Lower leg skin (tissue), 4 donors: ENCODE results near the gene HAS3. TPM values are rescaled to one million over a fixed set of nuclear protein-coding genes. Genes with fewer than 3 reads are reported as not detected.
"Not testable (repeated sequence)": the region's sequence is repeated elsewhere in the genome, so short reads cannot be mapped to it uniquely, and the experiment has no call there.

Source experiments
- DNase-seq, 2 donors: peaks; one replicate each; pipeline ENCODE4 v3.0.0-alpha.2; 2019; ENCODE audit warnings: low spot score in 2 of 2
- H3K4me3 ChIP-seq: fragments of 200-600 bp; sonication (generic); 2 replicates; pipeline ENCODE4 v1.5.1; 2017; ENCODE audit warnings: mild to moderate bottlenecking, low read depth; ENCODE audit not compliant: poor library complexity, severe bottlenecking
- CTCF ChIP-seq, 3 donors: fragments of 450-650 bp; IDR thresholded peaks; one replicate each; pipeline ENCODE4 v1.5.1; 2016; ENCODE audit warnings: antibody characterized with exemption in 3 of 3, mild to moderate bottlenecking in 3 of 3, moderate library complexity in 2 of 3
- POLR2A ChIP-seq, 2 donors: fragments of 450-650 bp; IDR thresholded peaks; one replicate each; pipeline ENCODE4 v1.6.1; 2016 to 2017; ENCODE audit warnings: antibody characterized with exemption in 2 of 2, mild to moderate bottlenecking in 1 of 2, moderate library complexity in 1 of 2
- WGBS, 2 donors: methylation state at CpG; one replicate each; pipeline ENCODE4 v1.1.5; 2018; 5-methylcytosine and 5-hydroxymethylcytosine counted together
- intact Hi-C: fragments of 100-400 bp; cut with DNase I; formaldehyde crosslinking; loops from one replicate; pipeline ENCODE4 v1.15.0; 2023; ENCODE audit warnings: low total_unique reads
- total RNA-seq, 4 donors: library from RNA; depleted of rRNA; stranded (reverse); fragments of >200 nt; gene quantifications; one replicate each; pipeline ENCODE4 v1.1.0, GENCODE V29; 2016

The HAS3 gene
- total RNA-seq, 4 donors from 2014 or later = 3.5 to 7.5 (median 4.8) TPM

GRCh38 chr16:69119536-69119935 is 14.1 kb downstream of the HAS3 start:
- WGBS, 2 donors = 100% methylated on average over 2 of the region's 2 CpGs
- no peak overlapping the region for H3K4me3 ChIP-seq
- TF ChIP-seq POLR2A (IDR thresholded peaks at IDR 0.05) (no peak), CTCF (IDR thresholded peaks at IDR 0.05) (no peak)
- DNase-seq = no peak
- intact Hi-C loops = no loop called here

- intact Hi-C loops = loop anchor here (10.0 kb wide), 3 partner anchors 215 to 585 kb away; partner anchors contain the start of genes TANGO6 and ZFP90
- WGBS, 2 donors = 96 to 97% methylated on average over 19 of the region's 19 CpGs
- DNase-seq = peak in 1 of 2 donors; percentile 79
- no peak overlapping the region for H3K4me3 ChIP-seq
- TF ChIP-seq POLR2A (IDR thresholded peaks at IDR 0.05) (no peak), CTCF (IDR thresholded peaks at IDR 0.05) (no peak)
Measured at GRCh38 chr16:69120096-69120664, 14.7 kb downstream of the HAS3 start.

GRCh38 chr16:69123910-69124309 is 18.5 kb downstream of the HAS3 start:
- H3K4me3 ChIP-seq = no peak overlapping the region
- 74 to 78% methylated on average over 3 of the region's 3 CpGs for WGBS, 2 donors
- intact Hi-C loops = loop anchor here (10.0 kb wide), 3 partner anchors 219 to 589 kb away; partner anchors contain the start of genes TANGO6 and ZFP90
- DNase-seq = peak in 1 of 2 donors; percentile 77
- TF ChIP-seq POLR2A (IDR thresholded peaks at IDR 0.05) = no peak

- DNase-seq = peak in 1 of 2 donors; percentile 85
- H3K4me3 ChIP-seq = not testable (repeated sequence)
- 91% methylated on average over 8 of the region's 8 CpGs for WGBS, 2 donors
- intact Hi-C loops = loop anchor here (10.0 kb wide), 3 partner anchors 220 to 590 kb away; partner anchors contain the start of genes TANGO6 and ZFP90
Measured at GRCh38 chr16:69124406-69124805, 19.0 kb downstream of the HAS3 start.

GRCh38 chr16:69124961-69125360 is 19.5 kb downstream of the HAS3 start:
- intact Hi-C loops = loop anchor here (10.0 kb wide), 3 partner anchors 220 to 590 kb away; partner anchors contain the start of genes TANGO6 and ZFP90
- peak in 1 of 2 donors; percentile 82 for DNase-seq
- H3K4me3 ChIP-seq = not testable (repeated sequence)
- 92 to 94% methylated on average over 14 of the region's 14 CpGs for WGBS, 2 donors

- no peak overlapping the region for H3K4me3 ChIP-seq
- TF ChIP-seq POLR2A (IDR thresholded peaks at IDR 0.05) = no peak
- no peak for TF ChIP-seq CTCF (IDR thresholded peaks at IDR 0.05)
- peak in 1 of 2 donors; percentile 52 for DNase-seq
- intact Hi-C loops = loop anchor here (10.0 kb wide), 3 partner anchors 221 to 591 kb away; partner anchors contain the start of genes TANGO6 and ZFP90
- 72 to 74% methylated on average over 3 of the region's 3 CpGs for WGBS, 2 donors
Measured at GRCh38 chr16:69126221-69126620, 20.8 kb downstream of the HAS3 start.

GRCh38 chr16:69126801-69127200 is 21.3 kb downstream of the HAS3 start:
- DNase-seq = peak in 1 of 2 donors; percentile 56
- WGBS, 2 donors = 94 to 95% methylated on average over 10 of the region's 10 CpGs
- not testable (repeated sequence) for H3K4me3 ChIP-seq
- intact Hi-C loops = loop anchor here (10.0 kb wide), 3 partner anchors 222 to 592 kb away; partner anchors contain the start of genes TANGO6 and ZFP90
